Activated CD4-positive, alpha-beta T cell treated with anti-CD3 and anti-CD28 coated beads, Interleukin-2, amount 50 U/mL, for 1 hour (primary cell): ENCODE data around the gene ALDH8A1.
A peak's percentile ranks its signal among the peaks of the same experiment; 100 is the strongest.

ENCODE experiments used
- DNase-seq: peaks from one replicate; pipeline ENCODE4 v3.0.0-alpha.2; 2020

Gene ALDH8A1

GRCh38 chr6:134950482-134950881, 581 bp upstream of the ALDH8A1 start:
- DNase-seq: no peak

- no peak for DNase-seq
Observed at GRCh38 chr6:134948691-134949090, 1.2 kb downstream of the ALDH8A1 start.

- no peak for DNase-seq
Observed at GRCh38 chr6:134948142-134948541, 1.8 kb downstream of the ALDH8A1 start.

GRCh38 chr6:134945045-134945444, 4.9 kb downstream of the ALDH8A1 start:
- no peak for DNase-seq

DNA sequence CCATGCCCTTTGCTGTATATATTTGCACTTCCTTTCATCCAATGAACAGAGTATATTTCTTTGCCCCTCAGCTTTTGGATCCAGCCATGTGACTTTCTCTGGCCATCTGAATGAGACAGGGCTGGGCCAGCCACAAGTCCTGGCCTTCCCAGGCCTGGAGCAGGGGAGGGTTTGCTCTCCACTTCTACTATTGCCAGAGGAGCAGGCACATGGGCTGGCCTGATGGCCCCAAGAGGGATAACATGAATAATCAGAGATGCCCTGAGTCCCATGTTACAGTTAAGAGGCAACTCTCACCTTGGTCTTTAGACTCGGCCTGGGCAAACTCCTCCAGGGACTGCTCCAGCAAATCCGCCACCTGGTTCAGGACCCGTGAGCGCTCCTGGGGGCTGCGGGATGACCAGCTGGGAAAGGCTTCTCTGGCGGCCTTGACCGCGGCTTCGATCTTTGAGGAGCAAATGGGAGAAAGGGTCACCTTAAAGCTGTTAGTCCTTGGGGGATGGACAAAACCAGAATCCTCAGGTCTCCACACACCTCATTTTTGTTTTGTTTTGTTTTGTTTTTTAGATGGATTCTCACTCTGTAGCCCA, 6.3 kb downstream of the ALDH8A1 start:
- no peak for DNase-seq

DNA sequence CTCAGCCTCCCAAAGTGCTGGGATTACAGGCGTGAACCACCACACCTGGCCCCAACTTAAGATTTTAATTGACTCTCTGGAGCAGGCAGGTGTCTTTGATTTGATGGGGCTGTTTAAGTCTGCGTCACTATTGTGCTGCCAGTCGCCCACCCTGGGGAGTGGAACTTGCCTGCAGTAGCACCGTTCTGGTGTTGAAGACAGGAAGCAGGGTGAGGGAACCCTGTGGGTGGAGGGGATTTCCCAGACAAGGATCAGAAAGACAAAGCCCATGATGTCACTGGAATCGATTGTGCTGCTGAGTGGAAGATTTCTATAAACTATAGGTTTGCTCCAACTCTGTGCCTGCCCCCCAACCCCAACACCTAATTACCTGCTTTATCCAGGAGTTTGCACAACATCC, 11.0 kb downstream of the ALDH8A1 start:
- peak; percentile 35 for DNase-seq

DNA sequence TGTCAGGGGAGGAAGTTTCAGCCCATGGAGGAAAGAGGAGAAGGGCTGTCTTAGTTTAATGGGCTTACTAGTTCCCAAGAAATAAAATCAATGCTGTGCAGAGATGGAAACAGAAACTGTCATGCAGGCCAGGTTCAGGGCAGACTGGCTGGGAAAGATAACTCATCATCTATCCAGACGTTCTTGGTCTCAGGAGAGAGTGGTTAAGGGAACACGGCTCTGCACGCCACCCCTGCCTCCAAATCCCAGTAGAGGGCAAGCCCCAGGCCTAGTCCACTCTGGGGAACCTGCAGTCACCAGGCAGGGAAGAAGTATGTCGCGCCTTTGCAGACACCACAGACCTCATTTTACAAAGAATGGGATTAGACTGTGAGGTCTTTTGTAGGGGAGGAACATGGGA, 12.5 kb downstream of the ALDH8A1 start:
- DNase-seq: no peak

DNA sequence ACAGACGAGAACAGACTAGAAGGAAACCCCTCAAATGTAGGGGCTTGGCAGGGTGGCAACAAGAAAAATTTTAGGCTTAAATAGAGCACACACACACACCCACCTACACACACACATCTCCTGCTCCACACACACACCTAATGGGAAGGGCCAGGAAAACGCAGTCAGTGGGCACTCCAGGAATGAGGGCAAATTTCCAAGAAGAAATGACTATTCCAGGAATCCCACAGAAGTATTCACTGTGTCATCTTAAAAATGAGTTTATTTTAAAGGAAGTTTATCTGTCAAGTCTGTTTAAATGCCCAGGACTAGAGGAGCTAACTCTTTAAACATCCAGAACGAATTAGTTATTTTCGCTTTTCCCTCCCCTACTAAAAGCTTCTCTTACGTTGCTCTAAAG, 13.0 kb downstream of the ALDH8A1 start:
- DNase-seq: no peak

DNA sequence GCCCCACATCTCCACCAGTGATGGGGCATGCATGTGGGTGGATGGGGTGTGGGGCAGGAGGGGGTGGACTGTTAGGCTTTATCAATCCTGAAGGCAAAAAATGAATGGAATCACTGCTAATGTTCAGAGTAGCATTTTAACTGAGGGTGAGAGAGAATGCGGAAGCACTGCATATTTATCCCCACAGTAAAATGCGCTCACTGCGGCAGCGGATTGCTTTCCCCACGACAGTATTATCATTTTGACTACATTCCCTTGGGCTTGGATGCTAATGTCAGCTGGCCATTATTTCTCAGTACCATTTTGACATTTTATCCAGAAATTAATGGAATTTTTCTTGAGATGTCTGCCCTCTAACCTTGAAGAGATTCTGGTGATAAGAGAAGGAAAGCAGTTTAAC, 13.4 kb downstream of the ALDH8A1 start:
- DNase-seq: no peak

- no peak for DNase-seq
Observed at GRCh38 chr6:134934793-134935485, 15.0 kb downstream of the ALDH8A1 start.

GRCh38 chr6:134932535-134933470, 17.1 kb downstream of the ALDH8A1 start:
- DNase-seq: no peak

GRCh38 chr6:134932098-134932497, 17.8 kb downstream of the ALDH8A1 start:
- no peak for DNase-seq

DNA sequence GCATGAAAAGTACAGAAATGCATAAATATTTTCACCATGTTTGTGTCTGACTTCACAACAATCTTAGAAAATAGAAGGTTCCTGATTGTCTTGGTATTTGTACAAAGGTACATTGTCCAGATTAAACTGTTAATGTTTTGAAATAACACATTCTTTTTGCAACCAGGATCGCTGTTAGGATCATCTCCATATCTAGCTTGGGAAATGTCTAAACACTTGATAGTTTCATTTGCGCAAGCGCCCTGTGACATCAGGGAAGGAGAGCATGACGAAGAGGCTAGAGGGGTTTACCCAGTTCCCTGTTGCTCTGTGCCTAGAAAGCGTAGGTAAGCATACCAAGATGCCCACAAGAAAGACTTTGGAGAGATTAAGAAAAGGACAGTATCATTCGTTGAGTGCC, 19.4 kb downstream of the ALDH8A1 start:
- no peak for DNase-seq

DNA sequence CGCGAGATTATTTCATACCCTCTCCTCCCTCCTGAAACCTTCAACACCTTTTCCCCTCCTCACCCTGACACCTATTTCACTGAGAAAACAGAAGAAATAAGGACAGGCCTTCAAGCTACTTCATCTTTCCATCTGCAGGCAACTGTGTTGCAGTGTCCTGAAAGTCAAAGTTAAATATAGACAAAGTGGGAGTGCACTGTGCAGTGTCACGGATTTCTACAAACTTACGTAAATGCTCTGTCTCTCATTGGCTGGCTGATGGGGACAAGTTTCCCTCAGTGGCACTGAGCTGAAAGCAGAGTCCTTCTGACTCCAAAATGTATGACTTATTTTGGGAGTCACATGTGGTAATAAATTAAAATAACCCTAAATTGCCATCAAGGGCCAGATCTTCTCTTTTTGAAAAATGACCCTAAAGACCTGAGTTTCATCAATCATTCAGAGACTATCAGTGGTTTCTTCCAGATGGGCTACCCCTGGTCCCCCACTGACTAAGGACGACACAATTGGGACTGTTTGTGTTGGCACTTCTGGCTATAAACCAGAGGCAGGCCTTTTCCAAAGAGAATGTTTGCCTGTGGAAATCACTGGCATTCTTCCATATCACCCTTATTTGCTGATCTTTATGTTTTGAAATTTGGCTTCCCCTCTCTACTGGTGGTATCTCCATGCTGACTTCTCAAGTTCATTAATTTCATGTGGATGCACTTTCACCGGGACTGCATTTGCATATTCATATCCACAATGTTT, 21.6 kb downstream of the ALDH8A1 start:
- no peak for DNase-seq

DNA sequence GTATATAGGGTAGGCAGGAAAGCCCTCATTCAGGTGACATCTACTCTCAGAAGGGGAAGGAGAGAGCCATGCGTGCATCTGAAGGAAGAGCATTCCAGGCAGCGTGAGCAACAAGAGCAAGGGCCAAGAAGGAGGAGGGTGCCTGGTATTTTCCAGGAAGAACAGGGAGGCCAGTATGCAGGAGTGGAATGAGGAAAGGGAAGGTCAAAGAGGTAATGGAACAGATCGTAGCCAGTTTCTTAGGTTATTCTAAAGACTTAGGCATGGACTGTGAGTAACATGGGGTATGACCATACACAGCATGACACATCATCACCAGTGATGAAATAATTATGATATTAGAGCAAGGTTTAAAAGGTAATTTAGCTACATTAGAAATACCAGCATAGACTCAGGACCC, 24.1 kb downstream of the ALDH8A1 start:
- no peak for DNase-seq

- DNase-seq: no peak
Observed at GRCh38 chr6:134921721-134922261, 28.1 kb downstream of the ALDH8A1 start.

GRCh38 chr6:134921276-134921675, 28.6 kb downstream of the ALDH8A1 start:
- no peak for DNase-seq

DNA sequence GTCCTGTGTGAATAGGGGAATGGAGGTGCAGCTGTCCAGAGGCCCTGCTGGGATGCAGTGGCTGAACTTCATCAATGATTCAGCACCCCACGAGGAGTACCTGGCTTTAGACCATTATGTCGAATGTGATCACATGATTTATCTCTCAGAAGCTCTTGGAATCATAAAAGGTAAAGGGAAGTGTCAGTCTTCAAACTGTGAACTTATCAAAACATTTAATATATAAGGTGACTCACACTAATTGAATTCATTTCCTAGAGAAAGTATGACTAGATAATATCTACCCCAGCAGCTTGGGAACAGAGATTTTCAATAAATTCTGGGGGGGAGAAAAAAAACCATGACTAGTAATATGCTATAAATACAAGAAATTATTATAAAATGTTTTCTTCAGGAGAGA, 29.5 kb downstream of the ALDH8A1 start:
- DNase-seq: no peak

- no peak for DNase-seq
Observed at GRCh38 chr6:134918418-134918961, 31.4 kb downstream of the ALDH8A1 start.

DNA sequence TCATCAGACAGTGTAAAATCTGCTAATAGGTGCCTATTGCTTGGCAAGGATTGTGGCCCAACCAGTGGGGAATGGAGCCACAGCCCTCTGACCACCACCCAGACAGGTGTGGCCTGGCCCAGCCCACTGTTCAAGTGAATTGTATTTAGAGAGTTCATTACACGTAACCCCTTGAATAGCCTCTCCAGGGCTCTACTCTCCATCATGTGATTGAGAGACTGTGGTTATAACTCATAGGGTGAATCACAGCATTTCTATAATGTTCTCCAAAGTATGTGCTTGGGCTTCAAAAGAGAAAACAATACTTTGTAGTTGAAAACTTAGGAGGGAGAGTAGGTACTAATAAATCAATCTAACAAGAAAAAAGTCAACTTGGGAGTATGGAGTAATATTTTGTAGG, 38.4 kb downstream of the ALDH8A1 start:
- DNase-seq: no peak

DNA sequence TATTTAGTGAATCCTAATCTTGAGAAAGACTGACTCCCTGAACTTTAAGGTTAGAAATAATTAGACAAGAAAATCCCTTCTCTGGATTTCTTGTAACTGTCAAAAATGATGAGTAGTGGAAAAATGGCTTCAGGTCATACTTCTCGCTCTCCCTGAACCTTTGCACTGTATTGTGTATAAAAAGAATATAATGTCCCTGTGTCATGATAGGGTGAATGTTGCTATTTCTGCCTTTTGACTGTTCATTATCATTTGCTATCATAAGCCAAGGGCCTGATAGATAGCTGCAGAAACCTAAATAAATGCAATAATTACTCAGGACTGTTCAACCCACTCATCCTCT, 39.3 kb downstream of the ALDH8A1 start:
- no peak for DNase-seq

- no peak for DNase-seq
Observed at GRCh38 chr6:134909701-134910592, 40.0 kb downstream of the ALDH8A1 start.
